Calu3 (cell line): ENCODE results near the gene CDK11B. TPM values are rescaled to one million over a fixed set of nuclear protein-coding genes. Genes with fewer than 3 reads are reported as not detected.

Experiments
- BruUV-seq: library from RNA; stranded (reverse); fragments of 400-500 nt; replicated peaks from 2 replicates; lab custom pipeline; 2021; lab: Mats Ljungman, UMichigan
- CTCF ChIA-PET: fragments of 300-600 bp; sonication (Branson Sonifier 250); formaldehyde crosslinking; loops from one replicate; lab custom pipeline; 2022; ENCODE audit warnings: antibody characterized with exemption; lab: Charles Lee
- DNase-seq: peaks from one replicate; pipeline ENCODE4 v3.0.0; 2022
- H3K27ac Mint-ChIP-seq: one replicate; pipeline ENCODE4 v1.8.0; 2022; ENCODE audit warnings: mixed read lengths; ENCODE audit not compliant: unreplicated experiment
- H3K27me3 Mint-ChIP-seq: one replicate; pipeline ENCODE4 v1.8.0; 2022; ENCODE audit warnings: mixed read lengths; ENCODE audit not compliant: unreplicated experiment
- H3K36me3 Mint-ChIP-seq: one replicate; pipeline ENCODE4 v1.8.0; 2022; ENCODE audit warnings: mild to moderate bottlenecking, moderate library complexity, mixed read lengths; ENCODE audit not compliant: insufficient read depth, unreplicated experiment
- H3K4me1 Mint-ChIP-seq: one replicate; pipeline ENCODE4 v1.8.0; 2022; ENCODE audit warnings: mild to moderate bottlenecking, low read depth, mixed read lengths; ENCODE audit not compliant: unreplicated experiment
- H3K4me3 Mint-ChIP-seq: one replicate; pipeline ENCODE4 v1.8.0; 2022; ENCODE audit warnings: mild to moderate bottlenecking, low read depth, moderate library complexity, mixed read lengths; ENCODE audit not compliant: unreplicated experiment
- H3K9me3 Mint-ChIP-seq: one replicate; pipeline ENCODE4 v1.8.0; 2022; ENCODE audit warnings: low read depth, mixed read lengths; ENCODE audit not compliant: unreplicated experiment
- intact Hi-C: fragments of 100-400 bp; cut with micrococcal nuclease; formaldehyde crosslinking; loops from one replicate; pipeline ENCODE4 v1.10.0; 2022; ENCODE audit not compliant: unreplicated experiment
- total RNA-seq: library from RNA; stranded (reverse); gene quantifications from 2 replicates; pipeline ENCODE4 v1.2.3, GENCODE V29; 2022
- TF ChIP-seq, protein P1 (sequence below): fragments of 200-600 bp; IDR thresholded peaks from one replicate; pipeline ENCODE4 v1.8.0; 2022; ENCODE audit warnings: antibody characterized with exemption; ENCODE audit not compliant: unreplicated experiment

Gene CDK11B
- total RNA-seq, 1 experiment from 2014 or later: 24.2 TPM

- intact Hi-C loops: no loop called here
- Mint-ChIP-seq H3K4me3 (no peak overlapping the region), H3K9me3 (no peaks in the 10 kb centered on the region), H3K4me1 (no peaks in the 10 kb centered on the region), H3K36me3 (peaks cover 5% of the 10 kb centered on the region), H3K27ac (no peak overlapping the region), H3K27me3 (no peaks in the 10 kb centered on the region)
- CTCF ChIA-PET: no interaction called here
- BruUV-seq: no TSS peak
- TF ChIP-seq, protein P1, sequence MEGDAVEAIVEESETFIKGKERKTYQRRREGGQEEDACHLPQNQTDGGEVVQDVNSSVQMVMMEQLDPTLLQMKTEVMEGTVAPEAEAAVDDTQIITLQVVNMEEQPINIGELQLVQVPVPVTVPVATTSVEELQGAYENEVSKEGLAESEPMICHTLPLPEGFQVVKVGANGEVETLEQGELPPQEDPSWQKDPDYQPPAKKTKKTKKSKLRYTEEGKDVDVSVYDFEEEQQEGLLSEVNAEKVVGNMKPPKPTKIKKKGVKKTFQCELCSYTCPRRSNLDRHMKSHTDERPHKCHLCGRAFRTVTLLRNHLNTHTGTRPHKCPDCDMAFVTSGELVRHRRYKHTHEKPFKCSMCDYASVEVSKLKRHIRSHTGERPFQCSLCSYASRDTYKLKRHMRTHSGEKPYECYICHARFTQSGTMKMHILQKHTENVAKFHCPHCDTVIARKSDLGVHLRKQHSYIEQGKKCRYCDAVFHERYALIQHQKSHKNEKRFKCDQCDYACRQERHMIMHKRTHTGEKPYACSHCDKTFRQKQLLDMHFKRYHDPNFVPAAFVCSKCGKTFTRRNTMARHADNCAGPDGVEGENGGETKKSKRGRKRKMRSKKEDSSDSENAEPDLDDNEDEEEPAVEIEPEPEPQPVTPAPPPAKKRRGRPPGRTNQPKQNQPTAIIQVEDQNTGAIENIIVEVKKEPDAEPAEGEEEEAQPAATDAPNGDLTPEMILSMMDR: no peak
- no peak for DNase-seq
Measured at GRCh38 chr1:1593834-1594601, 64.8 kb downstream of the CDK11B start.

- H3K4me1 Mint-ChIP-seq: no peaks in the 10 kb centered on the region
- no TSS peak for BruUV-seq
- H3K9me3 Mint-ChIP-seq: no peaks in the 10 kb centered on the region
- no peak for DNase-seq
- H3K27ac Mint-ChIP-seq: no peak overlapping the region
- H3K27me3 Mint-ChIP-seq: peaks cover 2% of the 10 kb centered on the region
- no peak overlapping the region for H3K4me3 Mint-ChIP-seq
- CTCF ChIA-PET: no interaction called here
- intact Hi-C loops: no loop called here
- TF ChIP-seq, protein P1: no peak
- H3K36me3 Mint-ChIP-seq: no peaks in the 10 kb centered on the region
Measured at GRCh38 chr1:1591452-1591851, 67.4 kb downstream of the CDK11B start.

Other genes starting within 250 kb of the CDK11B start
- not detected in 2 replicates for gene ANKRD65, start 237.7 kb downstream of the CDK11B start, total RNA-seq
- gene VWA1, start 223.3 kb downstream of the CDK11B start, total RNA-seq: 78.7 and 78.9 TPM in 2 replicates
- 0.29 and 0.45 TPM in 2 replicates for gene ATAD3C, start 209.3 kb downstream of the CDK11B start, total RNA-seq
- gene ATAD3B, start 187.2 kb downstream of the CDK11B start, total RNA-seq: 46.3 and 56.4 TPM in 2 replicates
- gene ATAD3A, start 146.8 kb downstream of the CDK11B start, total RNA-seq: 46.2 and 54.4 TPM in 2 replicates
- 5.0 and 5.1 TPM in 2 replicates for gene TMEM240, start 118.4 kb downstream of the CDK11B start, total RNA-seq
- gene SSU72, start 84.1 kb downstream of the CDK11B start, total RNA-seq: 105 and 117 TPM in 2 replicates
- 3.5 and 4.7 TPM in 2 replicates for gene FNDC10, start 58.9 kb downstream of the CDK11B start, total RNA-seq
- 50.0 and 50.3 TPM in 2 replicates for gene MIB2, start 43.5 kb downstream of the CDK11B start, total RNA-seq
- gene MMP23B, start 26.8 kb downstream of the CDK11B start, total RNA-seq: 1.6 and 1.9 TPM in 2 replicates
- 39.3 and 40.2 TPM in 2 replicates for gene SLC35E2B, start 33.8 kb upstream of the CDK11B start, total RNA-seq
- gene CDK11A, start 65.4 kb upstream of the CDK11B start, total RNA-seq: 36.2 and 41.7 TPM in 2 replicates
- 92.2 and 103 TPM in 2 replicates for gene NADK, start 119.5 kb upstream of the CDK11B start, total RNA-seq
- gene GNB1, start 232.1 kb upstream of the CDK11B start, total RNA-seq: 251 and 252 TPM in 2 replicates